IPS-NIHi7 (cell line): Measurements from ENCODE around the gene RCAN2.

Experiments used
- DNase-seq: peaks from one replicate; pipeline ENCODE4 v3.0.0; 2012; ENCODE audit warnings: mixed read lengths; ENCODE audit errors: extremely low spot score

Gene RCAN2

GRCh38 chr6:46254946-46255345, 236.3 kb downstream of the RCAN2 start:
- no peak for DNase-seq

GRCh38 chr6:46254331-46254730, 236.9 kb downstream of the RCAN2 start:
- DNase-seq: no peak

- DNase-seq: no peak
These were observed 239.5 kb downstream of the RCAN2 start for GRCh38 chr6:46251583-46252339.

- no peak for DNase-seq
These were observed 243.1 kb downstream of the RCAN2 start for GRCh38 chr6:46248143-46248542.

- no peak for DNase-seq
These were observed 244.5 kb downstream of the RCAN2 start for GRCh38 chr6:46246727-46247126.

- DNase-seq: no peak
These were observed 245.2 kb downstream of the RCAN2 start for GRCh38 chr6:46246081-46246480.

GRCh38 chr6:46244670-46245069, 246.6 kb downstream of the RCAN2 start:
- DNase-seq: no peak

- DNase-seq: no peak
These were observed 247.5 kb downstream of the RCAN2 start for GRCh38 chr6:46243754-46244153.

GRCh38 chr6:46242921-46243320, 248.3 kb downstream of the RCAN2 start:
- no peak for DNase-seq

GRCh38 chr6:46240866-46241565, 250.2 kb downstream of the RCAN2 start:
- DNase-seq: no peak

- no peak for DNase-seq
These were observed 254.5 kb downstream of the RCAN2 start for GRCh38 chr6:46236752-46237151.

GRCh38 chr6:46235242-46235641, 256.0 kb downstream of the RCAN2 start:
- DNase-seq: no peak

- no peak for DNase-seq
These were observed 256.5 kb downstream of the RCAN2 start for GRCh38 chr6:46234700-46235099.

- no peak for DNase-seq
These were observed 257.1 kb downstream of the RCAN2 start for GRCh38 chr6:46234156-46234556.

- no peak for DNase-seq
These were observed 258.1 kb downstream of the RCAN2 start for GRCh38 chr6:46233129-46233528.

- no peak for DNase-seq
These were observed 269.0 kb downstream of the RCAN2 start for GRCh38 chr6:46222286-46222685.

GRCh38 chr6:46221222-46221793, 269.9 kb downstream of the RCAN2 start:
- DNase-seq: peak; percentile 60

GRCh38 chr6:46220352-46221221, 270.7 kb downstream of the RCAN2 start:
- DNase-seq: no peak

- DNase-seq: no peak
These were observed 271.6 kb downstream of the RCAN2 start for GRCh38 chr6:46219661-46220060.

GRCh38 chr6:46218457-46218856, 272.8 kb downstream of the RCAN2 start:
- DNase-seq: no peak

- no peak for DNase-seq
These were observed 273.5 kb downstream of the RCAN2 start for GRCh38 chr6:46217671-46218131.

- no peak for DNase-seq
These were observed 274.4 kb downstream of the RCAN2 start for GRCh38 chr6:46216879-46217278.
